HepG2 (cell line): Measurements from ENCODE around the gene KLHL3. TPM values are rescaled to one million over a fixed set of nuclear protein-coding genes. Genes with fewer than 3 reads are reported as not detected.

Experiments used
- ATAC-seq: fragments of 200-7000 bp; cut with Tn5 transposase; 3 replicates; pipeline ENCODE4 v1.9.1; 2020; ENCODE audit warnings: mild to moderate bottlenecking, moderate library complexity
- BruUV-seq: library from RNA; stranded (reverse); fragments of 400-500 nt; replicated peaks from 2 replicates; lab custom pipeline; 2021; lab: Mats Ljungman, UMichigan
- CTCF ChIA-PET: fragments of 300-600 bp; formaldehyde crosslinking; extraction: SDS; loops from one replicate; lab custom pipeline; 2021; ENCODE audit warnings: low total read pairs, inconsistent platforms, low intra/inter-chr PET ratio; lab: Yijun Ruan, JAX
- POLR2A ChIA-PET: fragments of 350-600 bp; sonication (Branson Sonifier 250); formaldehyde crosslinking; loops from one replicate; lab custom pipeline; 2020; ENCODE audit warnings: antibody characterized with exemption, inconsistent platforms; lab: Yijun Ruan, JAX
- DNase-seq: peaks from one replicate; pipeline ENCODE4 v3.0.0-alpha.2; 2015; ENCODE audit warnings: low spot score
- FAIRE-seq: peaks from 3 replicates; lab custom pipeline; 2011; peaks lifted over from hg19 to GRCh38; lab: Jason Lieb, UNC
- H2AFZ ChIP-seq: one replicate; pipeline ENCODE4 v1.6.1; 2011; ENCODE audit warnings: low read length, inconsistent platforms
- H3K27ac ChIP-seq: fragments of 300-600 bp; 3 replicates; pipeline ENCODE4 v1.8.0; 2011; ENCODE audit warnings: mixed run types, mild to moderate bottlenecking, mixed read lengths, low read length, inconsistent platforms; ENCODE audit not compliant: insufficient read depth; ENCODE audit errors: extremely low read length
- H3K27me3 ChIP-seq, 2 experiments: fragments of 200-600 bp in 1 of 2; 2 replicates in 1 of 2; 3 replicates in 1 of 2; pipeline versions ENCODE4 v1.6.0 to v1.8.0; 2011; ENCODE audit warnings: low read length in 2 of 2, mild to moderate bottlenecking in 2 of 2, moderate library complexity in 2 of 2, inconsistent platforms in 1 of 2; ENCODE audit not compliant: insufficient read depth in 2 of 2, control insufficient read depth in 1 of 2
- H3K36me3 ChIP-seq, 2 experiments: fragments of 200-600 bp in 1 of 2; replicated peaks in 1 of 2; 2 replicates in 1 of 2; 3 replicates in 1 of 2; pipeline versions ENCODE4 v1.5.1 to v1.8.0; 2011; ENCODE audit warnings: low read length in 2 of 2, inconsistent platforms in 1 of 2; ENCODE audit not compliant: insufficient read depth in 2 of 2, control insufficient read depth in 1 of 2
- H3K4me1 ChIP-seq: 2 replicates; pipeline ENCODE4 v1.5.1; 2012; ENCODE audit warnings: low read length, inconsistent platforms; ENCODE audit not compliant: insufficient read depth
- H3K4me2 ChIP-seq: 2 replicates; pipeline ENCODE4 v1.6.0; 2011; ENCODE audit warnings: low read depth, low read length, inconsistent platforms
- H3K4me3 ChIP-seq, 3 experiments: fragments of 200-600 bp in 1 of 3; sonication (generic), shearing (Covaris generic) in 1 of 3; replicated peaks in 1 of 3; 2 replicates each; pipeline ENCODE4 v1.5.1; 2011 to 2016; ENCODE audit warnings: low read length in 3 of 3, inconsistent platforms in 2 of 3, low read depth in 2 of 3, mild to moderate bottlenecking in 2 of 3, control low read depth in 1 of 3, mixed read lengths in 1 of 3; ENCODE audit not compliant: insufficient read depth in 1 of 3
- H3K79me2 ChIP-seq: one replicate; pipeline ENCODE4 v1.6.1; 2011; ENCODE audit warnings: low read length, inconsistent platforms; ENCODE audit not compliant: insufficient read depth
- H3K9ac ChIP-seq: 2 replicates; pipeline ENCODE4 v1.6.0; 2011; ENCODE audit warnings: mild to moderate bottlenecking, low read depth, low read length, inconsistent platforms; ENCODE audit not compliant: insufficient read depth
- H3K9me3 ChIP-seq: 2 replicates; pipeline ENCODE4 v1.5.1; 2012; ENCODE audit warnings: mild to moderate bottlenecking, low read length
- H4K20me1 ChIP-seq: 2 replicates; pipeline ENCODE4 v1.6.0; 2011; ENCODE audit warnings: inconsistent platforms, mild to moderate bottlenecking, low read length, moderate library complexity; ENCODE audit not compliant: insufficient read depth
- GATAD2A ChIP-seq: IDR thresholded peaks from 2 replicates; pipeline ENCODE4 v1.6.1; 2016
- HDAC6 ChIP-seq: fragments of 200-600 bp; sonication (generic); IDR thresholded peaks from 2 replicates; pipeline ENCODE4 v1.7.0; 2017; ENCODE audit warnings: mild to moderate bottlenecking, antibody characterized with exemption, low read length, low read depth
- HNF4A ChIP-seq: sonication (generic); formaldehyde crosslinking; IDR thresholded peaks from 2 replicates; pipeline ENCODE4 v1.4.0; 2020; ENCODE audit warnings: missing genetic modification reagents
- JDP2 ChIP-seq: sonication (generic); formaldehyde crosslinking; IDR thresholded peaks from 2 replicates; pipeline ENCODE4 v1.8.1; 2022; ENCODE audit warnings: missing genetic modification reagents, borderline replicate concordance
- PHF8 ChIP-seq: sonication (generic); formaldehyde crosslinking; IDR thresholded peaks from 2 replicates; pipeline ENCODE4 v1.5.0; 2020; ENCODE audit warnings: missing genetic modification reagents
- ZBTB49 ChIP-seq: sonication (generic); formaldehyde crosslinking; IDR thresholded peaks from 2 replicates; pipeline ENCODE4 v1.4.0; 2020; ENCODE audit warnings: missing genetic modification reagents, borderline replicate concordance
- ZFP36L2 ChIP-seq: sonication (generic); formaldehyde crosslinking; IDR thresholded peaks from 2 replicates; pipeline ENCODE4 v1.4.0; 2020; ENCODE audit warnings: missing genetic modification reagents
- ZNF207 ChIP-seq: fragments of 450-650 bp; IDR thresholded peaks from 2 replicates; pipeline ENCODE4 v1.6.1; 2016; ENCODE audit warnings: antibody characterized with exemption, borderline replicate concordance
- ZNF30 ChIP-seq: sonication (generic); formaldehyde crosslinking; IDR thresholded peaks from 2 replicates; pipeline ENCODE4 v1.5.0; 2020; ENCODE audit warnings: mild to moderate bottlenecking, missing genetic modification reagents
- WGBS: methylation state at CpG from one replicate; pipeline ENCODE4 v1.1.6; 2017; ENCODE audit warnings: low lambda C conversion rate; 5-methylcytosine and 5-hydroxymethylcytosine counted together
- in situ Hi-C: cut with HindIII; loops from 2 replicates; pipeline ENCODE4 v1.10.0; 2017; ENCODE audit warnings: low pct_unique_long_range_greater_than_20kb; ENCODE audit not compliant: extremely low pct_ligation_motif_present
- intact Hi-C: fragments of 100-400 bp; cut with micrococcal nuclease; formaldehyde crosslinking; loops from one replicate; pipeline ENCODE4 v1.10.0; 2022; ENCODE audit not compliant: unreplicated experiment
- polyA plus RNA-seq, 8 experiments: library from polyadenylated mRNA; depleted of rRNA in 3 of 8; stranded (reverse) in 7 of 8; unstranded in 1 of 8; fragments of >200 nt; fragmentation: Illumina TruSeq in 4 of 8; extraction: Trizol in 4 of 8; gene quantifications; 2 replicates each; pipeline versions ENCODE4 v1.2.1 to v1.2.3, GENCODE V29; 2011 to 2016; ENCODE audit warnings: low read depth in 4 of 8, missing spikeins in 1 of 8, mixed read lengths in 1 of 8; ENCODE audit not compliant: insufficient read depth in 1 of 8
- total RNA-seq, 5 experiments: library from RNA; depleted of rRNA; stranded (reverse); fragments of >200 nt; fragmentation: Illumina TruSeq; extraction: Trizol; gene quantifications; 2 replicates each; pipeline ENCODE4 v1.2.3, GENCODE V29; 2016; ENCODE audit warnings: low read depth in 1 of 5

KLHL3 gene
- total and polyA plus RNA-seq, 2 of the 13 experiments (the other 11 are each of a cell fraction or from before 2014, with no cell fraction given), result 0.02 to 0.08 TPM

- in situ Hi-C loops (no loop called here), intact Hi-C loops (no loop called here)
- Histone ChIP-seq H3K4me1 (0 out of 2 replicates have a peak, but pooled peaks cover 7% of the 10 kb centered on the region), H3K4me2 (no peak overlapping the region), H3K79me2 (no peaks in the 10 kb centered on the region), H2AFZ (no peak overlapping the region), H3K36me3 (no peaks in the 10 kb centered on the region), H4K20me1 (no peaks in the 10 kb centered on the region), H3K27ac (no peak overlapping the region), H3K9me3 (no peaks in the 10 kb centered on the region)
- ATAC-seq (peak; percentile 86), DNase-seq (no peak), FAIRE-seq (no peak)
- BruUV-seq, result no TSS peak
- CTCF ChIA-PET, result no interaction called here
- TF ChIP-seq PHF8, result no peak
- TF ChIP-seq ZNF30, result no peak
- TF ChIP-seq ZFP36L2, result no peak
- no peak for TF ChIP-seq JDP2 (CRISPR knock-in tag)
- TF ChIP-seq GATAD2A, result no peak
- TF ChIP-seq ZNF207, result no peak
- peak; percentile 62; the same call in 1 of the 2 replicates for TF ChIP-seq HNF4A (CRISPR knock-in tag)
- TF ChIP-seq HDAC6, result no peak
- no peak for TF ChIP-seq ZBTB49 (CRISPR knock-in tag)
- TF ChIP-seq, all 625 proteins: peak for 1
- Histone ChIP-seq H3K27me3 (no peaks in the 10 kb centered on the region; a peak in 1 of 5 replicates), H3K9ac (no peak overlapping the region), H3K4me3 (no peak overlapping the region)
- WGBS, result 0% methylated on average over 1 of the region's 1 CpG
- POLR2A ChIA-PET, result no interaction called here
Measured at GRCh38 chr5:137693307-137693950, 42.5 kb downstream of the KLHL3 start.
